NCI-H1436 (cell line): ENCODE measurements around the gene ZNF385B.
A peak's percentile ranks its signal among the peaks of the same experiment; 100 is the strongest.
"Not testable (repeated sequence)": the region's sequence is repeated elsewhere in the genome, so short reads cannot be mapped to it uniquely, and the experiment has no call there.

Experiments
- DNase-seq: peaks from one replicate; lab custom pipeline; 2025; lab: John Stamatoyannopoulos, UW

Gene ZNF385B

GRCh38 chr2:179861416-179862067 lies at the start of gene ZNF385B:
ZNF385B (minus strand) TSS chr2:179861612.
- peak; percentile 9 for DNase-seq

- DNase-seq = no peak
Observed at GRCh38 chr2:179910735-179911113, 49.3 kb upstream of the ZNF385B start.

GRCh38 chr2:179909845-179910734 lies 48.7 kb upstream of the ZNF385B start:
- DNase-seq = no peak

DNA sequence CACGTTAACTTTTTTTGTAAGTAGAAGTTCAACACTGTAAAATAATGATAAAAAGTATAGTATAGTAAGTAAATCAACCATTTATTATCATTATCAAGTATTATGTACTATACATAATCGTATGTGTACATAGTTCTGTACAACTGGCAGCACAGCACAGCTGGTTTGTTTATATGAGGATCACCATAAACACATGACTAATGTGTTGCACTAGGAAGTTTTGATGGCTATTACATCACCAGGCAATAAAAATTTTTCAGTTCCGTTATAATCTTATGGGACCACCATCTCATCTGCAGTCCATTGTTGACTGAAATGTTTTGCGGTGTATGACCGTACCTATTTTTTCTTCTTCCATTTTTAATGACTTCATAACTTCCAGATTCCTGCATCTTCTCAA lies 39.2 kb upstream of the ZNF385B start:
- no peak for DNase-seq

DNA sequence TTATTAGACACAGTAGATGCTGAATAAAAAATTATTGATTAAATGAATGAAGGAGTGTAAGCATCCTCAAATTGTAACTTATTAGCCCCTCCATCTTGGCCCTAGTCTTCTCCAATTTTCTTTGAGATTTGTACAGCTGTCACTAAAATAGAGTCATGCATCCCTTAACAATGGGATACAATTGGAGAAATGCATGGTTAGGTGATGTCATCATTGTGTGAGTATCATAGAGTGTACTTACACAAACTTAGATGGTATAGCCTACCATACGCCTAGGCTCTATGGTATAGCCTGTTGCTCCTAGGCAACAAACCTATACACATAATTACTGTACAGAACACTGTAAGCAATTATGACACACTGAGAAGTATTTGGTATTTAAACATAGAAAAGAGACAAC lies 38.3 kb upstream of the ZNF385B start:
- no peak for DNase-seq

- peak; percentile 29 for DNase-seq
Observed at GRCh38 chr2:179898873-179899272, 37.5 kb upstream of the ZNF385B start.

DNA sequence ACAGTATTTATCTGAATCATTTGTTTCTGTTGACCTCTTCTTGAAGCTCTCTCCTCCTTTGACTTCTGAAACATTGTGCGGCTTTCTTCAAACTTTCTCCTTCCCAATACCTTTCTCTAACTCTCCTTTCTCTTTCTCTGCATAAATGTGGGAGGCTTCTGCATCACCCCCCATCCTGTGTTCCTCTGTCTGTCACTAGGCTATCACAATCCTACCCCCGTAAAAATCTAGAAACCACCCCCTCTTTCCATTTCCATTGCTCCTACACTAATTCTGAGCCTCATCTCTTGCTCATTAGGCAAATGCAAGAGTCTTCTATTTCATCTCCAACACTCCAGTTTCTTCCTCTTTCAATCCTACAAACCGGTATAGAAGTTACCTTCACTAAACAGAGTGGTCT lies 32.2 kb upstream of the ZNF385B start:
- DNase-seq = no peak

DNA sequence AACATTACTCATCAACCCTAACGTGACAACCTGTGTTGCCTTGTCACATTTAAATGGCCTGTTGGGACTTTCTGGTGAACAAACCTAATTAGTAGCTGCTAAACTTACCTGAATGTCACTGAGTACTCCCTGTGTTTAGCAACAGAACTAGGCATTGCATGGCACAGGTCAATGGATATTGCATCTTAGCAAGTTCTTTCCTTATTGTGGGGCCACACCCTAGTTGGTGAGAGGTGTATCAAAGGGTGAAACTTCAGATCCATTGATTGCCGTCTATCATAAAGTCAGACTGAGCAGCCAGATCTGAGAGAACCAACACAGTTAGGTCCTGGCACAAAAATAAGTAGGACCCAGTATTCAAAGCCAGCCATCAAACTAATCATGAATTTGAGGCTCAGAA lies 29.8 kb upstream of the ZNF385B start:
- no peak for DNase-seq

DNA sequence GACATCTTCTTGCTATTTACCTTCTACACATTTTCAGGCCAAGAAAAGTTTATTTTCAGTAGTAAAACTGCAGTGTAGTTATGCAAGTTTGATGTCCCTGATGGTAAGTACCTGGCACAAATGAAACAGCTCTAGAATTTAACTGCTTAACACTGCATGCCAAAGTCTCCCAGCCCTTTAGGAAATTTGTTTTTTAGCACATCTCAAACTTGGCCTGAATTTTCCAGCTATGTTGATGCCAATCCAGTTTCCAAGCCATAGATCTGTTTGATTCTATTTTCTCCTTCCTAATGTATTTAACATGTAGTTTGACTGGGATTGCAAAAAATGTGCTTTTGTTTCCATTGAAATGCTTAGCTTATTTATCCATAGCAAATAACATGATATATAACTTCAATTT lies 29.3 kb upstream of the ZNF385B start:
- DNase-seq = no peak

DNA sequence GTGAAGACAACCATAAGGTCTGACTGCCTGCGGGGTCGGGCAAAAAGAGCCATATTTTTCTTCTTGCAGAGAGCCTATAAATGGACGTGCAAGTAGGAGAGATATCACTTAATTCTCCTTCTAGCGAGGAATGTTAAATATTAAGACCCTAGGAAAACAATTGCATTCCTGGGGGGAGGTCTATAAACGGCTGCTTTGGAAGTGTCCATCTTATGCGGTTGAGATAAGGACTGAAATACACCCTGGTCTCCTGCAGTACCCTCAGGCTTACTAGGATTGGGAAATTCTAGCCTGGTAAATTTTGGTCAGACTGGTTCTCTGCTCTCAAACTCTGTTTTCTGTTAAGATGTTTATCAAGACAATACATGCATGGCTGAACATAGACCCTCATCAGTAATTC lies 27.2 kb upstream of the ZNF385B start:
- not testable (repeated sequence) for DNase-seq

GRCh38 chr2:179884193-179884592 lies 22.8 kb upstream of the ZNF385B start:
- DNase-seq = no peak

DNA sequence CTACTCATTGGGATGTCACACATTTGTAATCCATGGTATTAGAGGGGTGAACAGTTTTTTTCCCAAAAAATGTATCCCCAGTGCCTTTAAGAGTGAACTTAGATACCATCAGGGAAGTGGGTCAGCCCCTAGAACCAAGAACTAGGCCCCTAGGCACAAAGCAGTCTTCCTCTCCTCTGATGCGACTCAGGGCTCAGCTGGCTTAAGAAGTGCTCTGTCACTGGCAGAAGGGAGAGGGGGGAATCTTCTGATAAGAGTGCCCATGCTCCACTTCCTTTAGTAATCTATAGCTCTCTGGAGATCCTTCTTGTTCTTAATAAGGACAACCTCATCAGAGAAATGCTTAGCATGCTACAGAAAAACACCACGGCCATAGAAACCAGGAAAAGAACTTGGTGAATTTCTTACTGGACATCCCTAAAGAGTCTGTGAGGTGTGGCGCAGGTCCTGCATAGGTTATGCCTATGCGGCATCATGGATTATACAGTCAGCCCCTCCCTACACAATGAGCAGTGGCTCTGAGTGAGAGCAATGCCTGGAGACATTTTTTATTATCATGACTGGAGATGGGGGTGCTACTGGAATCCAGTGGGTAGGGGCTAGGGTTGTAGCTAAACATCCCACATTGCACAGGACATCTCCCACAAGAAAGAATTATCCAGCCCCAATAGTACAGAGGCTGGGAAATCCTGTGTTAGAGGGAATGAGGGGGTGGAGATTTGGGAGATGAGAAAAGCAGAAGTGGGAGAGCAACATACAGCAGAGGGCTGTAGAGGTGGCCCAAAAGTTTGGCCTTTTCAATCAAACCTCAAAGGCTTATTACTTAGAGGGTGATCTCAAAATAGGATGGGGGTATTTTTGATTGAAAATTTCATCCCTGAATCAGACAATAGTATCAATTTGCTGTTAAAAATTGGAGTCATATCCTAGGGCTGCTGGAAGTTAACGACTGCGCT lies 21.7 kb upstream of the ZNF385B start:
- DNase-seq = no peak

DNA sequence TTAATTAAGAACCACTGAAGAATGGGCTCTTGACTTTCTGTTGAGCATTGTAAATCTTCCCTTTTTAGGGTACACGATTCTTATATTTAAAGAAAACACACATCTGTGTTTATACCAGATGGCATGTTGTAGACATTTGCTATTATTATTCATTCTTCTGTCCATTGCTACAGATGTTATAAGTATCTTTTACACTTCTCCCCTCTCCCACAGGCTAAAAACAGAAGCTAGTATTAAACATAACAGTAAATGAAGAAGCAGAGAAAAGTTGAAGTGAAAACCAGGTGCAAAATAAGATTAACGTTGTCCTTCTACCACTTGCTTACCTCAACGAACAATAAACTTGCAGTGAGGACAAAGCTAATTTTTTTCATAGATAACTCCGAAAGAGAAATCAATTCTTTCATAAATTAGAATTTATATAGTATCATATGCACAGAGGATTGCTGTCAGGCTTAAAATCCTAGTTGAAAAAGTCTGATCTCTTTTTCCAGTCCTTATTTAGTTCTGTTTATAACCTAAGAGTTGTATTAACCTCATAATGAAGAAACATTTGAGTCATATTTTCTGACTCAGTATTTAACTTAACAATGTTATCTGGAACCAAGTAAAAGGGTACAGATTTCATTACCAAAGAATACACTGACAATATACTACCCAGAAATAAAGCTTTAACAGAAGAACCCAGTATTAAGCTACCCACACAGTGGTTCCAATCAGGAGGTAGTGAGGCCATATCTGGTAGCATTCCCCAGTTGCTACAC lies 16.4 kb upstream of the ZNF385B start:
- no peak for DNase-seq

GRCh38 chr2:179876266-179876665 lies 14.9 kb upstream of the ZNF385B start:
- no peak for DNase-seq

DNA sequence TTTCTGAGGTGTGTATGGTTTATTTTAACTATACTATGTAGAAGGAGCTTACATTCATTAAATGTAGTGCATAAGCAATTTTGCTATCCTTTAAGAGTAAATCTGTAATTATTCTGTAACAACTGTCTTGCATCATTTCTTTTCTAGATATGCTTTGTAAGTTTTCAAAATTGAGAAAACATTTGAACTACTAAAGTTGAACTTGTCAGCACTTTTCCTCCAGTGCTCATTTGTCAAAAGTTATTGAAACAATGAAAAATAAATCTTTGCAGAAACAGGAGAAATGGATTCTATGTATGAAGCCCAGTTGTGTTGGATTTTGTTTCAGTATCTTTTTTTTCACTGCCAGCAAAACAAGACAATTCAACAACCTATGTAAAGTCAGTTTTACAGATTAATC lies 14.5 kb upstream of the ZNF385B start:
- no peak for DNase-seq

GRCh38 chr2:179862898-179863458 lies 1.6 kb upstream of the ZNF385B start:
- DNase-seq = no peak

DNA sequence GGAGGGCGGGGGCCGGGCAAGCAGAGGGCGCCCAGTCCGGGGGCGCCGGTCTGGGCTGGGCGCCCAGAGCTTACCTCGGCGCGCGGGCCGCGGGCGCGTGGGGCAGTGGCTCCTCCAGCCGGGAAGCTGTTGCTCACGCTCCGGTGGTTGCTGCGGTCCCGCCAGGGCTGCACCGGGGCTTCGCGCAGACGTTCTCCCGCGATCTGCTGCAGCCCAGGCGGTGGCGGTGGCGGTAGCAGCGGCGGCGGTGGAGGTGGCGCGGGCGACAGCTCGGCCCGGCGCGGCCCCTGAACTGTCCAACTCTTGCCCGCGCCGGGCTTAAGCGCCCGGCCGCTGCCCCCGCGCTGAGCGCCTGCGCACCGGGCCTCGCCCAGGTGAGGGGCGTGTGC lies 391 bp downstream of the ZNF385B start:
- DNase-seq = no peak

GRCh38 chr2:179860255-179861026 lies 971 bp downstream of the ZNF385B start:
- DNase-seq = no peak

DNA sequence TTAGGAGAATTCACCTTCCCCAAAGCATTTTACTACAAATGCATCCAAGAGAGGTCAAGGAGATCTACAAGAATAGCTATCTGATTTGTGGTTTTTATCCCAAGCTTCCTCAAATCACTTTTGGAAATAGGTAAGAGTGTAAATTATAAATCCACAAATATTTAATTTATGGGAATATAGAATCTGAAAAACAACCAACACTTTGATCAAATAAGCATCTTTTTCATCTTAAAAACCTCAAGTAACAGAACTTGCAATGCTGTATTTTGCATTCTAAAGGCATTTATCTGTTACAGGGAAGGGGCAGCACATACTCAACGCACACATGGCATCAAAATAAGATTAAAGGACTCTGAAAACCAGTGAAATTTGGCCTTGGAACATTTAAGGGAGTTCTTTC lies 1.9 kb downstream of the ZNF385B start:
- DNase-seq = no peak

DNA sequence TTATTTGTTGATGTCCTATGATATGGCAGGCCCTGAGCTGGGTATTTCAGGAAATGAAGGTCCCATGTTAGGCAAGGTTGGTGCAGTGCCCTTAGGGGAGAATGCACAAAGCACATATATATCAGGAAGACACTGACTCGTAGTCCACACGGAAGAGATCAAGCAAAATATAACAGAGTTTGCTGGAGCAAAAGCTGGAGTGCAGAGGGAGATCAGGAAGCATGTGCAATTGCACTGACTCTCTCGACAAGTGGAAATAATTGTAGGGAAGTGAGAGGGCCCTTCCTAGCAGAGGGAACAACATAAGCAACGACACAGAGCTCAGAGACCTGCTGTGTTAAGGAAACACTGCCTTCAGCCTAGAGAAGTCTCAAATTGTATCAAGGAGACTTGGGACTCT lies 4.2 kb downstream of the ZNF385B start:
- no peak for DNase-seq

DNA sequence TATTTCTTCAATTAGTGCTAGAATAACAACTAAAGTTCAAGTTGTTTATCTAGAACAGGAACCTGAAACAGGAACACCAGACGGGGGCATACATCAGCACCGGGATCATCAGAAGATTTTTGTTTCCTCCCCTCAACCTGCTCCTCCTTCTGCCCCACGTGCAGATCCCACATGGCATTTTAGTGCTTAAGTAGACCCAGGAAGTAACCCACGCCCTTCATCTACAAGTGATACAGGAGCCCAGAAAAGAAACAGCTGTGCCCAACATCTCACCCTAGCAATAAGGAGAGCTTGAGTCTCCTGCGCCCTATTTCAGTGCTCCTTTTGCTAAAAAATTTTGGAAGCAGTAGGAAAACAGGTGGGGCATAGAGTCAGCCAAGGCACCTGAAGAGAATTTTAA lies 5.2 kb downstream of the ZNF385B start:
- DNase-seq = no peak
